ENCODE data around the gene MFSD12.

Gene MFSD12

DNA sequence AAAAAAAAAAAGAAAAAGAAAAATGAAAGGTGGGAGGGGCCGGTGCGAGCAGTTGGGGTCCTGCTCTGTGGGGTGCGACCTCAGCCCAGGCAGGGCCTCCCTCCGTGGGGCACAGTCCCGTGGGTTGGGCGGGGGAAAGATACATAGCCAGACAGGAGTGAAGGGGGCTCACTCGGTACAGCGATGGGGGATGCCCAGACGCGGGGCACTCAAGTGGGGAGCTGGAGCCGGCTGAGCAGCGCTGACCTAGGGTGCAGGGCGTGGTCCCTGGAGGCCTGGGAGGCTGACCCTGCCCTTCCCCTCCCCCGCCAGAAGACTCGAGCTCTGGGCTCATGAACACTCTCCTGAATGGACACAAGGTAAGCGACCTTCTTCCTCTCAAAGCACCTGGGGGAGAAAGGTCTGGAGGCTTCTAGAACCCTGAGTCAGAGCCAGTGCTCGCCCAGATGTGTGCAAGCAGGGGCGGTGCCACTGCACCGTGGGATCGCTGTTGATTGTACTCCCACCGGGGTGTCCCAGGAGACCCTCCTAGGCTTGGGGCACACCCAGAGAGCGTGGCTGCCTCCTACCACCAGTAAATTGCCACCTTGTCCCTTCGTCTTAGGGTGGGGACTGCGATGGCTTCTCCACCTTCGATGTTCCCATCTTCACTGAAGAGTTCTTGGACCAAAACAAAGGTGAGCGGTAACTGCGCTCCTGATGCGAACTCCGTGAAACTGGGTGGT, 18.7 kb upstream of the MFSD12 start:
- H3K36me3 ChIP-seq (ENCODE audit: control insufficient read depth in 2 of 2, insufficient read depth in 1 of 2, low read length in 2 of 2): peaks cover 9 to 19% of the 10 kb centered on the region in 2 experiments; a peak in 2 of 3 replicates
- H3K4me1 ChIP-seq (ENCODE audit: control insufficient read depth, insufficient read depth, low read length): no peaks in the 10 kb centered on the region
- CTCF ChIA-PET: interaction anchor here (0.5 to 2.4 kb wide), 7 partner anchors 10 to 1250 kb away, joined by 3 to 6 read pairs (median 5); partner anchors contain the start of genes GIPC3 and MFSD12
- H3K27ac ChIP-seq (ENCODE audit: extremely low read depth, low read depth, low read length): no peak overlapping the region
- TF ChIP-seq ZNF311 (tag by site-specific recombination; IDR thresholded peaks at IDR 0.05; ENCODE audit: borderline replicate concordance) (no peak), ZIC2 (tag by site-specific recombination; IDR thresholded peaks at IDR 0.05) (0 out of 2 replicates have a peak, but pooled peaks have one; percentile 11)
- no peaks in the 10 kb centered on the region for H3K9me3 ChIP-seq (ENCODE audit: control insufficient read depth, insufficient read depth, low read depth, low read length)
- POLR2A ChIA-PET: no interaction called here
- H3K4me3 ChIP-seq (ENCODE audit: low read depth, low read length): no peak overlapping the region

DNA sequence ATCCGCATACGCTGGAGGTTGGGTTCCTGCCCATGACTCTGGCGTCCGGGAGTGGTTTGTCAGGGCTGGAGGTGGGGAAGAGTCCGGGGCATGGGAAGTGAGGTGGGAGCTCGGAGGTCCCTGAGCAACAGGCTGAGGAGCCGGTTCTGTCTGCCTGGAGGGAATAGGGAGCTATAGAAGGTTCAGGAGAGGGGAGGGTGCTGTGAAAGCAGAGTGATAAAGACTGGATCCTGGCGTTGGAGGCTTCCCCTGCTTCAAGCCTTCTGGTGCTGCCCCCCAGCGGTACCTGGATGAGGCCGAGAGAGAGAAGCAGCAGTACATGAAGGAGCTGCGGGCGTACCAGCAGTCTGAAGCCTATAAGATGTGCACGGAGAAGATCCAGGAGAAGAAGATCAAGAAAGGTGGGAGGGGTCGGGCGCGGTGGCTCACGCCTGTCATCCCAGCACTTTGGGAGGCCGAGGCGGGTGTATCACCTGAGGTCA, 17.9 kb upstream of the MFSD12 start:
- ChIA-PET POLR2A (interaction anchor here (1.0 kb wide), 1 partner anchor 22 kb away, joined by 4 read pairs; no protein-coding TSS in a partner anchor), CTCF (interaction anchor here (0.6 to 2.4 kb wide), 8 partner anchors 11 to 1249 kb away, joined by 3 to 6 read pairs (median 3); partner anchors contain the start of genes GIPC3 and MFSD12)
- no peaks in the 10 kb centered on the region for H3K9me3 ChIP-seq (ENCODE audit: control insufficient read depth, insufficient read depth, low read depth, low read length)
- no peak overlapping the region for H3K27ac ChIP-seq (ENCODE audit: extremely low read depth, low read depth, low read length)
- no peaks in the 10 kb centered on the region for H3K4me1 ChIP-seq (ENCODE audit: control insufficient read depth, insufficient read depth, low read length)
- peaks cover 9 to 19% of the 10 kb centered on the region in 2 experiments; a peak in 2 of 3 replicates for H3K36me3 ChIP-seq (ENCODE audit: control insufficient read depth in 2 of 2, insufficient read depth in 1 of 2, low read length in 2 of 2)
- H3K4me3 ChIP-seq (ENCODE audit: low read depth, low read length): no peak overlapping the region
- TF ChIP-seq SCRT1 (tag by site-specific recombination; IDR thresholded peaks at IDR 0.05; ENCODE audit: borderline replicate concordance) (no peak), ZNF211 (tag by site-specific recombination; IDR thresholded peaks at IDR 0.05; ENCODE audit: low read depth) (no peak), ZNF311 (tag by site-specific recombination; IDR thresholded peaks at IDR 0.05; ENCODE audit: borderline replicate concordance) (no peak), ZNF777 (tag by site-specific recombination; IDR thresholded peaks at IDR 0.05; ENCODE audit: borderline replicate concordance) (no peak), ZNF121 (tag by site-specific recombination; IDR thresholded peaks at IDR 0.05) (no peak), ZNF621 (tag by site-specific recombination; IDR thresholded peaks at IDR 0.05) (no peak), KLF8 (tag by site-specific recombination; IDR thresholded peaks at IDR 0.05) (peak; percentile 87; the same call in 1 of the 2 replicates), ZNF114 (tag by site-specific recombination; IDR thresholded peaks at IDR 0.05) (no peak), SP2 (tag by site-specific recombination; IDR thresholded peaks at IDR 0.05) (no peak), ZFP69B (tag by site-specific recombination; IDR thresholded peaks at IDR 0.05) (no peak), ZNF248 (tag by site-specific recombination; IDR thresholded peaks at IDR 0.05) (no peak), KLF1 (tag by site-specific recombination; IDR thresholded peaks at IDR 0.05) (no peak), ZNF629 (tag by site-specific recombination; IDR thresholded peaks at IDR 0.05) (no peak)
- TF ChIP-seq, protein P1, sequence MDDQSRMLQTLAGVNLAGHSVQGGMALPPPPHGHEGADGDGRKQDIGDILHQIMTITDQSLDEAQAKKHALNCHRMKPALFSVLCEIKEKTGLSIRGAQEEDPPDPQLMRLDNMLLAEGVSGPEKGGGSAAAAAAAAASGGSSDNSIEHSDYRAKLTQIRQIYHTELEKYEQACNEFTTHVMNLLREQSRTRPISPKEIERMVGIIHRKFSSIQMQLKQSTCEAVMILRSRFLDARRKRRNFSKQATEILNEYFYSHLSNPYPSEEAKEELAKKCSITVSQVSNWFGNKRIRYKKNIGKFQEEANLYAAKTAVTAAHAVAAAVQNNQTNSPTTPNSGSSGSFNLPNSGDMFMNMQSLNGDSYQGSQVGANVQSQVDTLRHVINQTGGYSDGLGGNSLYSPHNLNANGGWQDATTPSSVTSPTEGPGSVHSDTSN (CRISPR knock-in tag; IDR thresholded peaks at IDR 0.05): no peak
- TF ChIP-seq, protein P2, sequence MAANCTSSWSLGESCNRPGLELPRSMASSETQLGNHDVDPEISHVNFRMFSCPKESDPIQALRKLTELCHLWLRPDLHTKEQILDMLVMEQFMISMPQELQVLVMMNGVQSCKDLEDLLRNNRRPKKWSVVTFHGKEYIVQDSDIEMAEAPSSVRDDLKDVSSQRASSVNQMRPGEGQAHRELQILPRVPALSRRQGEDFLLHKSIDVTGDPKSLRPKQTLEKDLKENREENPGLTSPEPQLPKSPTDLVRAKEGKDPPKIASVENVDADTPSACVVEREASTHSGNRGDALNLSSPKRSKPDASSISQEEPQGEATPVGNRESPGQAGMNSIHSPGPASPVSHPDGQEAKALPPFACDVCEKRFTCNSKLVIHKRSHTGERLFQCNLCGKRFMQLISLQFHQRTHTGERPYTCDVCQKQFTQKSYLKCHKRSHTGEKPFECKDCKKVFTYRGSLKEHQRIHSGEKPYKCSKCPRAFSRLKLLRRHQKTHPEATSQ (tag by site-specific recombination; IDR thresholded peaks at IDR 0.05): no peak
- TF ChIP-seq, protein P3, sequence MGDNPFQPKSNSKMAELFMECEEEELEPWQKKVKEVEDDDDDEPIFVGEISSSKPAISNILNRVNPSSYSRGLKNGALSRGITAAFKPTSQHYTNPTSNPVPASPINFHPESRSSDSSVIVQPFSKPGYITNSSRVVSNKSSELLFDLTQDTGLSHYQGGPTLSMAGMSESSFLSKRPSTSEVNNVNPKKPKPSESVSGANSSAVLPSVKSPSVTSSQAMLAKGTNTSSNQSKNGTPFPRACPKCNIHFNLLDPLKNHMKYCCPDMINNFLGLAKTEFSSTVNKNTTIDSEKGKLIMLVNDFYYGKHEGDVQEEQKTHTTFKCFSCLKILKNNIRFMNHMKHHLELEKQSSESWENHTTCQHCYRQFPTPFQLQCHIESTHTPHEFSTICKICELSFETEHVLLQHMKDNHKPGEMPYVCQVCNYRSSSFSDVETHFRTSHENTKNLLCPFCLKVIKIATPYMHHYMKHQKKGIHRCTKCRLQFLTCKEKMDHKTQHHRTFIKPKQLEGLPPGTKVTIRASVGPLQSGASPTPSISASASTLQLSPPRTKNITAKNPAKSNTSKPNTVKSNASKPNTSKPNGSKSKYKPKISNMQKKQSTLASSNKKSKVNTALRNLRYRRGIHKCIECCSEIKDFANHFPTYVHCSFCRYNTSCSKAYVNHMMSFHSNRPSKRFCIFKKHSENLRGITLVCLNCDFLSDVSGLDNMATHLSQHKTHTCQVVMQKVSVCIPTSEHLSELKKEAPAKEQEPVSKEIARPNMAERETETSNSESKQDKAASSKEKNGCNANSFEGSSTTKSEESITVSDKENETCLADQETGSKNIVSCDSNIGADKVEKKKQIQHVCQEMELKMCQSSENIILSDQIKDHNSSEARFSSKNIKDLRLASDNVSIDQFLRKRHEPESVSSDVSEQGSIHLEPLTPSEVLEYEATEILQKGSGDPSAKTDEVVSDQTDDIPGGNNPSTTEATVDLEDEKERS (tag by site-specific recombination; IDR thresholded peaks at IDR 0.05): no peak
- TF ChIP-seq, protein P4, sequence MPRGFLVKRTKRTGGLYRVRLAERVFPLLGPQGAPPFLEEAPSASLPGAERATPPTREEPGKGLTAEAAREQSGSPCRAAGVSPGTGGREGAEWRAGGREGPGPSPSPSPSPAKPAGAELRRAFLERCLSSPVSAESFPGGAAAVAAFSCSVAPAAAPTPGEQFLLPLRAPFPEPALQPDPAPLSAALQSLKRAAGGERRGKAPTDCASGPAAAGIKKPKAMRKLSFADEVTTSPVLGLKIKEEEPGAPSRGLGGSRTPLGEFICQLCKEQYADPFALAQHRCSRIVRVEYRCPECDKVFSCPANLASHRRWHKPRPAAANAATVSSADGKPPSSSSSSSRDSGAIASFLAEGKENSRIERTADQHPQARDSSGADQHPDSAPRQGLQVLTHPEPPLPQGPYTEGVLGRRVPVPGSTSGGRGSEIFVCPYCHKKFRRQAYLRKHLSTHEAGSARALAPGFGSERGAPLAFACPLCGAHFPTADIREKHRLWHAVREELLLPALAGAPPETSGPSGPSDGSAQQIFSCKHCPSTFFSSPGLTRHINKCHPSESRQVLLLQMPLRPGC (tag by site-specific recombination; IDR thresholded peaks at IDR 0.05): no peak
- TF ChIP-seq, protein P5, sequence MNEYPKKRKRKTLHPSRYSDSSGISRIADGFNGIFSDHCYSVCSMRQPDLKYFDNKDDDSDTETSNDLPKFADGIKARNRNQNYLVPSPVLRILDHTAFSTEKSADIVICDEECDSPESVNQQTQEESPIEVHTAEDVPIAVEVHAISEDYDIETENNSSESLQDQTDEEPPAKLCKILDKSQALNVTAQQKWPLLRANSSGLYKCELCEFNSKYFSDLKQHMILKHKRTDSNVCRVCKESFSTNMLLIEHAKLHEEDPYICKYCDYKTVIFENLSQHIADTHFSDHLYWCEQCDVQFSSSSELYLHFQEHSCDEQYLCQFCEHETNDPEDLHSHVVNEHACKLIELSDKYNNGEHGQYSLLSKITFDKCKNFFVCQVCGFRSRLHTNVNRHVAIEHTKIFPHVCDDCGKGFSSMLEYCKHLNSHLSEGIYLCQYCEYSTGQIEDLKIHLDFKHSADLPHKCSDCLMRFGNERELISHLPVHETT (tag by site-specific recombination; IDR thresholded peaks at IDR 0.05): peak; percentile 68; the same call in 1 of the 2 replicates
- TF ChIP-seq, protein P6, sequence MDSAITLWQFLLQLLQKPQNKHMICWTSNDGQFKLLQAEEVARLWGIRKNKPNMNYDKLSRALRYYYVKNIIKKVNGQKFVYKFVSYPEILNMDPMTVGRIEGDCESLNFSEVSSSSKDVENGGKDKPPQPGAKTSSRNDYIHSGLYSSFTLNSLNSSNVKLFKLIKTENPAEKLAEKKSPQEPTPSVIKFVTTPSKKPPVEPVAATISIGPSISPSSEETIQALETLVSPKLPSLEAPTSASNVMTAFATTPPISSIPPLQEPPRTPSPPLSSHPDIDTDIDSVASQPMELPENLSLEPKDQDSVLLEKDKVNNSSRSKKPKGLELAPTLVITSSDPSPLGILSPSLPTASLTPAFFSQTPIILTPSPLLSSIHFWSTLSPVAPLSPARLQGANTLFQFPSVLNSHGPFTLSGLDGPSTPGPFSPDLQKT (IDR thresholded peaks at IDR 0.05; ENCODE audit: borderline replicate concordance, low read depth, low read length): no peak
- TF ChIP-seq, protein P7, sequence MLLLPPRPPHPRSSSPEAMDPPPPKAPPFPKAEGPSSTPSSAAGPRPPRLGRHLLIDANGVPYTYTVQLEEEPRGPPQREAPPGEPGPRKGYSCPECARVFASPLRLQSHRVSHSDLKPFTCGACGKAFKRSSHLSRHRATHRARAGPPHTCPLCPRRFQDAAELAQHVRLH (tag by site-specific recombination; IDR thresholded peaks at IDR 0.05): peak; percentile 77; the same call in 1 of the 2 replicates

Data from HEK293 (cell line).